HEK293T (cell line): ENCODE data around the gene GRM4.

Experiments used
- CTCF ChIA-PET: fragments of 350-600 bp; formaldehyde crosslinking; extraction: SDS; loops from one replicate; lab custom pipeline; 2021; ENCODE audit warnings: antibody characterized with exemption, inconsistent platforms; lab: Yijun Ruan, JAX
- POLR2A ChIA-PET: fragments of 350-600 bp; formaldehyde crosslinking; extraction: SDS; loops from one replicate; lab custom pipeline; 2020; ENCODE audit warnings: antibody characterized with exemption, inconsistent platforms; lab: Yijun Ruan, JAX
- DNase-seq: peaks from one replicate; pipeline ENCODE4 v3.0.0; 2012; ENCODE audit warnings: mixed read lengths; ENCODE audit errors: extremely low spot score
- ARNT ChIP-seq: fragments of 450-650 bp; IDR thresholded peaks from 2 replicates; pipeline ENCODE4 v1.6.1; 2017; ENCODE audit warnings: mild to moderate bottlenecking
- BHLHE40 ChIP-seq: fragments of 450-650 bp; IDR thresholded peaks from 2 replicates; pipeline ENCODE4 v1.6.1; 2016; ENCODE audit warnings: mild to moderate bottlenecking, moderate library complexity, borderline replicate concordance
- CTBP1 ChIP-seq: fragments of 450-650 bp; IDR thresholded peaks from 2 replicates; pipeline ENCODE4 v1.6.1; 2016; ENCODE audit warnings: borderline replicate concordance
- ELF4 ChIP-seq: fragments of 450-650 bp; IDR thresholded peaks from 2 replicates; pipeline ENCODE4 v1.6.1; 2017; ENCODE audit warnings: antibody characterized with exemption
- FOXA1 ChIP-seq: fragments of 450-650 bp; IDR thresholded peaks from 2 replicates; pipeline ENCODE4 v1.6.1; 2016; ENCODE audit warnings: mild to moderate bottlenecking
- FOXK2 ChIP-seq: fragments of 450-650 bp; IDR thresholded peaks from 2 replicates; pipeline ENCODE4 v1.6.1; 2016; ENCODE audit warnings: mild to moderate bottlenecking
- FOXM1 ChIP-seq: fragments of 450-650 bp; IDR thresholded peaks from 2 replicates; pipeline ENCODE4 v1.6.1; 2017; ENCODE audit warnings: mild to moderate bottlenecking, borderline replicate concordance
- HDGF ChIP-seq: fragments of 450-650 bp; IDR thresholded peaks from 2 replicates; pipeline ENCODE4 v1.6.1; 2017; ENCODE audit warnings: antibody characterized with exemption, borderline replicate concordance
- L3MBTL2 ChIP-seq: fragments of 450-650 bp; conservative IDR thresholded peaks from 2 replicates; pipeline ENCODE4 v1.6.1; 2016; ENCODE audit warnings: mild to moderate bottlenecking
- LEF1 ChIP-seq: fragments of 450-650 bp; IDR thresholded peaks from 2 replicates; pipeline ENCODE4 v1.6.1; 2017; ENCODE audit warnings: mild to moderate bottlenecking, borderline replicate concordance
- NFRKB ChIP-seq: fragments of 450-650 bp; IDR thresholded peaks from 2 replicates; pipeline ENCODE4 v1.6.1; 2016; ENCODE audit warnings: mild to moderate bottlenecking, moderate library complexity
- SP1 ChIP-seq: fragments of 450-650 bp; IDR thresholded peaks from 2 replicates; pipeline ENCODE4 v1.6.1; 2017
- SUZ12 ChIP-seq: fragments of 450-650 bp; IDR thresholded peaks from 2 replicates; pipeline ENCODE4 v1.6.1; 2016; ENCODE audit warnings: mild to moderate bottlenecking
- TARDBP ChIP-seq: fragments of 450-650 bp; IDR thresholded peaks from 2 replicates; pipeline ENCODE4 v1.6.1; 2016
- ZNF384 ChIP-seq: fragments of 450-650 bp; IDR thresholded peaks from 2 replicates; pipeline ENCODE4 v1.6.1; 2016
- TF ChIP-seq, protein P1 (sequence below): fragments of 450-650 bp; IDR thresholded peaks from 2 replicates; pipeline ENCODE4 v1.6.1; 2016

The GRM4 gene

DNA sequence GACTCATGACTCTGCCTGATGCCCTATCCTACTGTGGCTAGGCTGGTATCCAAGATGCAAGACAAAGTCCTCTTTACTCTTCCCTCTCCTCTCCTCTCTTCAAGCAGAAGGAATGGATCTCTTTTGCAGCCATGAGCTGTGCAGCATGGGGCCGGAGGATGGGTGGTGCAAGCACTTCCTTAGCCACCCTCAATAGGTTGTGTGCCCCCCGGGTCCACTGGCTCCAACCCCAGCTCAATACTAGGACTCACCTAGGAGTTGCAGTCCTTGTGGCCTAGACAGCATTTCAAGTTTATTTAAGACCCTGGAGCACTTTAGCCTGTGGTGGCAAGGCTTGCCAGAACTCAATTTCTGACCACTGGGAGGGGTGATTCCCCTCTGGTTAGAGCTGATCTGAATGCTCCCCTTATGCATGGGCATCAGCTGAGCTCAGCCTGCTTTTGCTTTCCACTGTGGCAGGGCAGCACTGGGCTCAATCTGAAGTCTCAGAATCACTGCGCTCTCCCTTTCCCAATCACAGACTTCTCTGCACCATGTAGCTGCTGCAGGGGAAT lies 29.0 kb upstream of the GRM4 start:
- DNase-seq: no peak
- TF ChIP-seq ZNF384 (no peak), FOXM1 (no peak)
- POLR2A ChIA-PET: no interaction called here
- CTCF ChIA-PET: no interaction called here

DNA sequence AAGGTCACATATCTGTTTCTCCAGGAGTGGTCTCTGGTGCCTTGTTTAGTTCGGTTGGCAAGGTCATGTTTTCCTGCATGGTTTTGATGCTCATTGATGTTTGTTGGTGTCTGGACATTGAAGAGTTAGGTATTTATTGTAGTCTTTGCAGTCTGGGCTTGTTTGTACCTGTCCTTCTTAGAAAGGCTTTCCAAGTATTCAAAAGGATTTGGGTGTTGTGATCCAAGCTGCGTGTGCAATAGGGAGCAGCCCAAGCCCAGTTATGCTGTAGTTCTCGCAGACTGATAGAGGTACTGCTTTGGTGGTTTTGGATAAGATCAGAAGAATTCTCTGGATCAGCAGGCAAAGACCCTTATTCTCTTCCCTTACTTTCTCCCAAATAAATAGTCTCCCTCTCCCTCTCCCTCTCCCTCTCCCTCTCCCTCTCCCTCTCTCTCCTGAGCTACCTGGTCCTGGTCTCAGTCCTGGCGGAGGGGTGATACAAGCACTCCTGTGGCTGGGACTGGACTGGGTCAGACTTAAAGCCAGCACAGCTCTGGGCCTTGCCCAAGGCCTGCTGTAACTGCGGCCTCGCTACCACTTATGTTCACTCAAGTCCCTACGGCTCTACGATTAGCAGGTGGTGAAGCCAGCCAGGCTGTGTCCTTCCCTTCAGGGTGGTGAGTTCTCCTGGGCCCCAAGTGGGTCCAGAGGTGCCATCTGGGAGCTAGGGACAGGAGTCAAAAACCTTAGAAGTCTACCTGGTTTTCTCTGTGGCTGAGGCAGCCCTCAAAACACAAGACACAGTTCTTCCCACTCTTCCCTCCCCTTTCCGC lies 27.3 kb upstream of the GRM4 start:
- DNase-seq: no peak
- CTCF ChIA-PET: no interaction called here
- POLR2A ChIA-PET: interaction anchor here (1.5 kb wide), 1 partner anchor 253 kb away, joined by 4 read pairs; the partner anchor contains the start of gene RPS10
- no peak for TF ChIP-seq L3MBTL2
- TF ChIP-seq CTBP1: no peak
- no peak for TF ChIP-seq SP1
- no peak for TF ChIP-seq FOXK2
- no peak for TF ChIP-seq TARDBP
- no peak for TF ChIP-seq ZNF384
- TF ChIP-seq ELF4: no peak
- TF ChIP-seq LEF1: no peak
- no peak for TF ChIP-seq ARNT
- TF ChIP-seq NFRKB: no peak
- TF ChIP-seq, protein P1, sequence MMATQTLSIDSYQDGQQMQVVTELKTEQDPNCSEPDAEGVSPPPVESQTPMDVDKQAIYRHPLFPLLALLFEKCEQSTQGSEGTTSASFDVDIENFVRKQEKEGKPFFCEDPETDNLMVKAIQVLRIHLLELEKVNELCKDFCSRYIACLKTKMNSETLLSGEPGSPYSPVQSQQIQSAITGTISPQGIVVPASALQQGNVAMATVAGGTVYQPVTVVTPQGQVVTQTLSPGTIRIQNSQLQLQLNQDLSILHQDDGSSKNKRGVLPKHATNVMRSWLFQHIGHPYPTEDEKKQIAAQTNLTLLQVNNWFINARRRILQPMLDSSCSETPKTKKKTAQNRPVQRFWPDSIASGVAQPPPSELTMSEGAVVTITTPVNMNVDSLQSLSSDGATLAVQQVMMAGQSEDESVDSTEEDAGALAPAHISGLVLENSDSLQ: no peak
- TF ChIP-seq FOXM1: no peak
- no peak for TF ChIP-seq HDGF
- TF ChIP-seq BHLHE40: no peak
- TF ChIP-seq FOXA1: no peak

DNA sequence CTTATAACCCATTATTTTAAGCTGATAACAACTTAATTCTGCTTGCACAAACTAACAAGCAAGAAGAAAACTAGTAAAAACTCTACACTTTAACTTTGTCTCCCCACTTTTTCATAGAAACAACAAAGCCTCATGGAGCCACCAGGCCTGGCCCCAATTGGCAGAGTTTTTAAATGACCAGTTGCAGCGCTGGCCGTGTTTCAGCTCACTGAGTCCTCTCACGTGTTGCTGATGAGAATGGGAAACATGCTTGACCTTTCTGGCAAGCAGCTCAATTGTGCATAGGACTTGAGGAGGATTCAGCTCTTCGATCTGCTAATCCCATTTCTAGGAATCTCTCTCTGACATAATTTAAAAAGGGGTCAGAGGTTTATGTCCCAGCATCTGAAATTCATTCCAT lies 24.5 kb upstream of the GRM4 start:
- POLR2A ChIA-PET: no interaction called here
- TF ChIP-seq FOXK2 (no peak), ELF4 (no peak), L3MBTL2 (no peak)
- CTCF ChIA-PET: no interaction called here
- no peak for DNase-seq

DNA sequence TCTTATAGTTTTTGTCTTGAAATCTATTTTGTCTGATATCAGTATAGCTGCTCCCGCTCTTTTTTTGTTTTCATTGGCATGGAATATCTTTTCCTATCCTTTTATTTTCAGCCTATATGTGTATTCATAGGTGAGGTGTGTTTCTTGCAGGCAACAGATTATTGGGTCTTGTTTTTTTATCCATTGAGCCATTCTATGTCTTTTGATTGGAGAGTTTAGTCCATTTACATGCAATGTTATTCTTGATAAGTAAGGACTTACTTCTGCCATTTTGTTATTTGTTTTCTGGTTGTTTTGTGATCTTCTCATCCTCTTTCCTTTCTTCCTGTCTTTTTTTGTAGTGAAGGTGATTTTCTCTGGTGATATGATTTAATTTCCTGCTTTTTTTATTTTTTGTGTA lies 24.0 kb upstream of the GRM4 start:
- no peak for DNase-seq
- CTCF ChIA-PET: no interaction called here
- POLR2A ChIA-PET: no interaction called here

DNA sequence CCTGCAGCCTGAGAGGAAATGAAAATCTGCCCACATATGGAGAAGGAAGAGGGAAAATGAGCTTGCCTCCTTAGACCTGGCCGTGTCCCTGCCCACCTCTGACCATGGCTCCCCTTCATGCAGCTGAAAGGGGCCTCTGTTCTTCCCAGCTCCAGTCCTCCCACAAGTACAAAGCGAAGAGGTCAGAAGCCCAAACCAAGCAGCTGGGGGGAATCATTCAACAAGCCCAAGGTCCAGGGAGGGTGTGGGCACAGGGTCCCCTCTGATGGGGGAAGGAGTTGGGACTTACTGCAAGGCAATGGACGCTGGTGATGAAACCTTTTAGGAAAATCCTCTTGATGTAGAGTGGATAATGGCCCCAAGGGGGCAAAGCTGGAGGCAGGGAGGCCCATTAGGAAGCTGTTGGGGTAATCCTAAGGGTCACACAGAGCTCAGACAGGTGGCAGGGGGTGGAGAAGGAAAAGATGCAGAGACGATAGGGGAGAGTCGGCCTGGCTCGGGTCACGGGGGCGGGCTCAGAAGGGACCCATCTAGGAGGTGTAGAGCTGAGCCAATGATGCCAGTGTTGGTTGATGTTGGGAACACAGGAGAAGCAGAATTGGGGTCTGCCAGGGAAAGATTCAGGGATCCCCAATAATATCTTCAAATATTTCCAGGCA lies 16.1 kb upstream of the GRM4 start:
- no peak for DNase-seq

More for the DNA sequence above, 24.0 kb upstream of the GRM4 start:
- no peak for TF ChIP-seq SP1
- no peak for TF ChIP-seq ELF4
- TF ChIP-seq HDGF: no peak
- no peak for TF ChIP-seq FOXM1
- TF ChIP-seq BHLHE40: no peak
- TF ChIP-seq TARDBP: no peak

DNA sequence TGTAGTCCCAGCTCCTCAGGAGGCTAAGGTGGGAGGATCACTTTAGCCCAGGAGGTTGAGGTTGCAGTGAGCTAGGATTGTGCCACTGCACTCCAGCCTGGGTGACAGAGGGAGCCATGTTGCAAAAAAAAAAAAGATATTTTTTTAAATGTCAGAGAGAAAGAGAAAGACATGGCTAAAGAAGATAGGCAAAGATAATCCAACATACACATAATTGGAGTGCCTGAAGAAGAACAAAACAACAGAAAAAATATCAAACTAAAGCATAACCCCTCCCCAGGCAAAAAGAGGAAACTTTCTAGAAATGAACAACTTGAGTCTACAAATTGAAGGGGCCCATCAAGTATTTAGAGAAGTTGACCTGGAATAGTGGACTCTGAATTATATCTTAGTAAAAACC lies 14.0 kb upstream of the GRM4 start:
- no peak for TF ChIP-seq ELF4
- ChIA-PET CTCF (no interaction called here), POLR2A (no interaction called here)
- DNase-seq: no peak

More for the DNA sequence above, 16.1 kb upstream of the GRM4 start:
- no peak for TF ChIP-seq SUZ12
- ChIA-PET CTCF (interaction anchor here (1.3 kb wide), 1 partner anchor 253 kb away, joined by 5 read pairs; no protein-coding TSS in a partner anchor), POLR2A (no interaction called here)

DNA sequence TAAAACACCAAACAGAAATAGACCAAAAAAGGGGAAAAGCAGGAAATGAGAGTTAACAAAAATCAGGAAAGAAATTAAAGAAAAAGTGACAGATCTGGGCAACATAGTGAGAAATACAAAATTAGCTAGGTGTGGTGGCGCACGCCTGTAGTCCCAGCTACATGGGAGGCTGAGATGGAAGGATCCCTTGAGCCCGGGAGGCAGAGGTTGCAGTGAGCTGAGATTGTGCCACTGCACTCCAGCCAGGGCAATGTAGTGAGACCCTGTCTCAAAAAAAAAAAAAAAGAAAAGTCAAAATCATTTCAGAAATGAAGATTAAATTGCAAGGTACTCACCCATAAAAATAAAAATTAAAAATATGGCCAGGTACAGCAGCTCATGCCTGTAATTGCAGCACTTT lies 13.0 kb upstream of the GRM4 start:
- POLR2A ChIA-PET: no interaction called here

More for the DNA sequence above, 13.0 kb upstream of the GRM4 start:
- TF ChIP-seq BHLHE40: no peak
- no peak for TF ChIP-seq ZNF384
- TF ChIP-seq FOXM1: no peak
- TF ChIP-seq FOXK2: no peak
- no peak for TF ChIP-seq HDGF
- no peak for TF ChIP-seq NFRKB
- no peak for TF ChIP-seq L3MBTL2
- TF ChIP-seq ARNT: no peak
- no peak for TF ChIP-seq ELF4
- TF ChIP-seq FOXA1: no peak
- TF ChIP-seq, protein P1: no peak
- TF ChIP-seq SP1: no peak
- no peak for TF ChIP-seq SUZ12
- no peak for TF ChIP-seq CTBP1
- TF ChIP-seq TARDBP: no peak
- TF ChIP-seq LEF1: no peak
- DNase-seq: no peak
- CTCF ChIA-PET: interaction anchor here (5.8 kb wide), 1 partner anchor 104 kb away, joined by 31 read pairs; no protein-coding TSS in a partner anchor
